Progenitor cell of endocrine pancreas (in vitro differentiated cells): ENCODE data around the gene STIM2. TPM values are rescaled to one million over a fixed set of nuclear protein-coding genes. Genes with fewer than 3 reads are reported as not detected.

Source experiments
- DNase-seq: peaks from one replicate; pipeline ENCODE4 v3.0.0; 2021; ENCODE audit warnings: low spot score; ENCODE audit not compliant: unreplicated experiment
- H3K27ac Mint-ChIP-seq: 2 replicates; pipeline ENCODE4 v1.8.0; 2021; ENCODE audit warnings: mild to moderate bottlenecking, moderate library complexity, mixed read lengths
- H3K27me3 Mint-ChIP-seq: 2 replicates; pipeline ENCODE4 v1.8.0; 2021; ENCODE audit warnings: mixed read lengths
- H3K36me3 Mint-ChIP-seq: 2 replicates; pipeline ENCODE4 v1.8.0; 2022; ENCODE audit warnings: mixed read lengths; ENCODE audit not compliant: insufficient read depth
- H3K4me1 Mint-ChIP-seq: 2 replicates; pipeline ENCODE4 v1.8.0; 2021; ENCODE audit warnings: low read depth, mixed read lengths
- H3K4me3 Mint-ChIP-seq: 2 replicates; pipeline ENCODE4 v1.8.0; 2021; ENCODE audit warnings: low read depth, mild to moderate bottlenecking, moderate library complexity, mixed read lengths
- H3K9me3 Mint-ChIP-seq: 2 replicates; pipeline ENCODE4 v1.8.0; 2021; ENCODE audit warnings: low read depth, mixed read lengths
- CTCF ChIP-seq: fragments of 200-600 bp; sonication (generic); IDR thresholded peaks from one replicate; pipeline ENCODE4 v1.5.0; 2021; ENCODE audit warnings: antibody characterized with exemption, mild to moderate bottlenecking; ENCODE audit not compliant: unreplicated experiment
- total RNA-seq: library from RNA; stranded (reverse); gene quantifications from 2 replicates; pipeline ENCODE4 v1.2.1, GENCODE V29; 2021

Gene STIM2
- total RNA-seq, 1 donor from 2014 or later: 48.7 TPM

GRCh38 chr4:27013012-27013411, 152.4 kb downstream of the STIM2 start:
- no peaks in the 10 kb centered on the region for H3K27me3 Mint-ChIP-seq
- DNase-seq: no peak
- H3K4me1 Mint-ChIP-seq: peaks cover 3% of the 10 kb centered on the region
- H3K9me3 Mint-ChIP-seq: peaks cover 3% of the 10 kb centered on the region
- H3K36me3 Mint-ChIP-seq: peaks cover 5% of the 10 kb centered on the region
- no peak overlapping the region for H3K4me3 Mint-ChIP-seq
- H3K27ac Mint-ChIP-seq: no peak overlapping the region
- no peak for TF ChIP-seq CTCF

GRCh38 chr4:27016551-27016950, 155.9 kb downstream of the STIM2 start:
- H3K4me1 Mint-ChIP-seq: peaks cover 3% of the 10 kb centered on the region
- no peak overlapping the region for H3K4me3 Mint-ChIP-seq
- peaks cover 22% of the 10 kb centered on the region for H3K36me3 Mint-ChIP-seq
- no peak overlapping the region for H3K27ac Mint-ChIP-seq
- no peaks in the 10 kb centered on the region for H3K27me3 Mint-ChIP-seq
- no peak for DNase-seq
- H3K9me3 Mint-ChIP-seq: peaks cover 3% of the 10 kb centered on the region
- no peak for TF ChIP-seq CTCF

- H3K4me3 Mint-ChIP-seq: no peak overlapping the region
- H3K27me3 Mint-ChIP-seq: no peaks in the 10 kb centered on the region
Measured at GRCh38 chr4:27017623-27018022, 157.0 kb downstream of the STIM2 start.

GRCh38 chr4:27018076-27018475, 157.4 kb downstream of the STIM2 start:
- no peak overlapping the region for H3K4me3 Mint-ChIP-seq
- peaks cover 3% of the 10 kb centered on the region for H3K4me1 Mint-ChIP-seq
- peaks cover 3% of the 10 kb centered on the region for H3K9me3 Mint-ChIP-seq
- peaks cover 28% of the 10 kb centered on the region for H3K36me3 Mint-ChIP-seq
- no peaks in the 10 kb centered on the region for H3K27me3 Mint-ChIP-seq
- no peak for DNase-seq
- no peak overlapping the region for H3K27ac Mint-ChIP-seq
- no peak for TF ChIP-seq CTCF

More at GRCh38 chr4:27017623-27018022, 157.0 kb downstream of the STIM2 start:
- Mint-ChIP-seq H3K27ac (no peak overlapping the region), H3K4me1 (peaks cover 3% of the 10 kb centered on the region), H3K36me3 (peaks cover 27% of the 10 kb centered on the region), H3K9me3 (peaks cover 3% of the 10 kb centered on the region)
- no peak for DNase-seq
- no peak for TF ChIP-seq CTCF

GRCh38 chr4:27018910-27019309, 158.3 kb downstream of the STIM2 start:
- Mint-ChIP-seq H3K4me3 (no peak overlapping the region), H3K9me3 (peaks cover 3% of the 10 kb centered on the region), H3K27me3 (no peaks in the 10 kb centered on the region), H3K4me1 (peaks cover 3% of the 10 kb centered on the region), H3K36me3 (peaks cover 30% of the 10 kb centered on the region), H3K27ac (no peak overlapping the region)
- no peak for TF ChIP-seq CTCF
- DNase-seq: no peak
